Ishikawa (cell line): Measurements from ENCODE around the gene CDH13.

Experiments
- CEBPB ChIP-seq: IDR thresholded peaks from 2 replicates; pipeline ENCODE4 v1.6.1; 2012
- CREB1 ChIP-seq: IDR thresholded peaks from 2 replicates; pipeline ENCODE4 v1.6.1; 2012; ENCODE audit warnings: low read depth
- EGR1 ChIP-seq: IDR thresholded peaks from 2 replicates; pipeline ENCODE4 v1.6.1; 2012
- EP300 ChIP-seq: IDR thresholded peaks from 2 replicates; pipeline ENCODE4 v1.6.1; 2012; ENCODE audit warnings: borderline replicate concordance
- FOXM1 ChIP-seq: IDR thresholded peaks from 2 replicates; pipeline ENCODE4 v1.6.1; 2012; ENCODE audit warnings: low read depth, borderline replicate concordance
- NFIC ChIP-seq: IDR thresholded peaks from 2 replicates; pipeline ENCODE4 v1.6.1; 2012
- RAD21 ChIP-seq: IDR thresholded peaks from 2 replicates; pipeline ENCODE4 v1.6.1; 2012; ENCODE audit warnings: low read depth
- TAF1 ChIP-seq: IDR thresholded peaks from 2 replicates; pipeline ENCODE4 v1.6.1; 2012; ENCODE audit warnings: low read depth, mild to moderate bottlenecking
- TCF12 ChIP-seq: IDR thresholded peaks from 2 replicates; pipeline ENCODE4 v1.6.1; 2012; ENCODE audit warnings: low read depth
- TEAD4 ChIP-seq: IDR thresholded peaks from 2 replicates; pipeline ENCODE4 v1.6.1; 2012
- YY1 ChIP-seq: IDR thresholded peaks from 2 replicates; pipeline ENCODE4 v1.6.1; 2012; ENCODE audit warnings: low read depth
- ZBTB7A ChIP-seq: IDR thresholded peaks from 2 replicates; pipeline ENCODE4 v1.6.1; 2012; ENCODE audit warnings: low read depth
- TF ChIP-seq, protein P1 (sequence below): IDR thresholded peaks from 2 replicates; pipeline ENCODE4 v1.6.1; 2012
- TF ChIP-seq, protein P2 (sequence below): IDR thresholded peaks from 2 replicates; pipeline ENCODE4 v1.6.1; 2012
- TF ChIP-seq, protein P3 (sequence below): IDR thresholded peaks from 2 replicates; pipeline ENCODE4 v1.6.1; 2012; ENCODE audit warnings: low read depth, mild to moderate bottlenecking

The CDH13 gene

DNA sequence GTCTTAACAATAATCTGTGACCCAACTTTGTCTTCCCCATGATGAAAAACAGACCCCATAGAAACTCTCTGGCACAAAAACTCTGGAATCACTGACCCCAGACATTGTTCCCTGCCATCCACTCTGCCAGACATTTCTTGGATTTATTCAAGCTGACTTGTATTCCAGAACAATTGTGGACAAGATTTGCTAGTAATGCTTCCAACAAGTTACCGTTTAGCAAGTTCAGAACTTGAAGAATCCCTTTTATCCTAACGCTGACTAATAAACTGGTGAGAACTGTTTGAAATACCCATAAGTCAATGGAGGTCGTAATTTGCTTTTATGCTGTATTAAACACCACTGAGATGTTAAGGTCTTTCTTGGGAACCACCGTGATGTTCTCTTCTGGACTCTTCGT, 1191.5 kb downstream of the CDH13 start:
- TF ChIP-seq TCF12 (no peak), ZBTB7A (no peak), FOXM1 (no peak), CREB1 (no peak), TEAD4 (no peak), EP300 (no peak), NFIC (no peak), TAF1 (no peak), RAD21 (no peak), CEBPB (no peak), EGR1 (no peak), YY1 (no peak)
- TF ChIP-seq, protein P1, sequence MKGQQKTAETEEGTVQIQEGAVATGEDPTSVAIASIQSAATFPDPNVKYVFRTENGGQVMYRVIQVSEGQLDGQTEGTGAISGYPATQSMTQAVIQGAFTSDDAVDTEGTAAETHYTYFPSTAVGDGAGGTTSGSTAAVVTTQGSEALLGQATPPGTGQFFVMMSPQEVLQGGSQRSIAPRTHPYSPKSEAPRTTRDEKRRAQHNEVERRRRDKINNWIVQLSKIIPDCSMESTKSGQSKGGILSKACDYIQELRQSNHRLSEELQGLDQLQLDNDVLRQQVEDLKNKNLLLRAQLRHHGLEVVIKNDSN = no peak
- TF ChIP-seq, protein P2, sequence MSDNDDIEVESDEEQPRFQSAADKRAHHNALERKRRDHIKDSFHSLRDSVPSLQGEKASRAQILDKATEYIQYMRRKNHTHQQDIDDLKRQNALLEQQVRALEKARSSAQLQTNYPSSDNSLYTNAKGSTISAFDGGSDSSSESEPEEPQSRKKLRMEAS = no peak
- TF ChIP-seq, protein P3, sequence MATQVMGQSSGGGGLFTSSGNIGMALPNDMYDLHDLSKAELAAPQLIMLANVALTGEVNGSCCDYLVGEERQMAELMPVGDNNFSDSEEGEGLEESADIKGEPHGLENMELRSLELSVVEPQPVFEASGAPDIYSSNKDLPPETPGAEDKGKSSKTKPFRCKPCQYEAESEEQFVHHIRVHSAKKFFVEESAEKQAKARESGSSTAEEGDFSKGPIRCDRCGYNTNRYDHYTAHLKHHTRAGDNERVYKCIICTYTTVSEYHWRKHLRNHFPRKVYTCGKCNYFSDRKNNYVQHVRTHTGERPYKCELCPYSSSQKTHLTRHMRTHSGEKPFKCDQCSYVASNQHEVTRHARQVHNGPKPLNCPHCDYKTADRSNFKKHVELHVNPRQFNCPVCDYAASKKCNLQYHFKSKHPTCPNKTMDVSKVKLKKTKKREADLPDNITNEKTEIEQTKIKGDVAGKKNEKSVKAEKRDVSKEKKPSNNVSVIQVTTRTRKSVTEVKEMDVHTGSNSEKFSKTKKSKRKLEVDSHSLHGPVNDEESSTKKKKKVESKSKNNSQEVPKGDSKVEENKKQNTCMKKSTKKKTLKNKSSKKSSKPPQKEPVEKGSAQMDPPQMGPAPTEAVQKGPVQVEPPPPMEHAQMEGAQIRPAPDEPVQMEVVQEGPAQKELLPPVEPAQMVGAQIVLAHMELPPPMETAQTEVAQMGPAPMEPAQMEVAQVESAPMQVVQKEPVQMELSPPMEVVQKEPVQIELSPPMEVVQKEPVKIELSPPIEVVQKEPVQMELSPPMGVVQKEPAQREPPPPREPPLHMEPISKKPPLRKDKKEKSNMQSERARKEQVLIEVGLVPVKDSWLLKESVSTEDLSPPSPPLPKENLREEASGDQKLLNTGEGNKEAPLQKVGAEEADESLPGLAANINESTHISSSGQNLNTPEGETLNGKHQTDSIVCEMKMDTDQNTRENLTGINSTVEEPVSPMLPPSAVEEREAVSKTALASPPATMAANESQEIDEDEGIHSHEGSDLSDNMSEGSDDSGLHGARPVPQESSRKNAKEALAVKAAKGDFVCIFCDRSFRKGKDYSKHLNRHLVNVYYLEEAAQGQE = no peak

DNA sequence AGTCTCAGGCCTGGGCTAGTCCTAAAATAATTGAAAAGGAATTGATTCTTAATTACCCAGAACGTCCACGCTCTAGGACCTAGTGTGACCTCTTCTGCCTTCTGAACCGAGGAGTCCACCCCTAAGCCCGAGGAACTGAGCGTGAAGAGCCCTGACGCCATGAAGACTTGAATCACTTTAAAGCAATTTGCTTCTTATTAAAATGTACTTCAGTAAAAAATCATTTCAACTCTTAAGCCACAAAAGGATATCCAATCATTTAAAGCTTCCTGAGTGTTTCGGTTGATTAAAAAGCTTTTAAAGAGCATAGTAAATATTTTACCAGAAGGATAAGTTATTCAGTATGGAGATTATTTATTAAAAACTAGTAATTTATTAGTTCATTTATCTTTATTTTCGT, 1192.6 kb downstream of the CDH13 start:
- no peak for TF ChIP-seq YY1
- no peak for TF ChIP-seq CREB1
- no peak for TF ChIP-seq ZBTB7A
- TF ChIP-seq FOXM1 = no peak
- TF ChIP-seq, protein P3 = no peak
- TF ChIP-seq TCF12 = no peak
- no peak for TF ChIP-seq EGR1
- no peak for TF ChIP-seq TEAD4
- TF ChIP-seq TAF1 = no peak
- no peak for TF ChIP-seq CEBPB
- no peak for TF ChIP-seq RAD21
- TF ChIP-seq, protein P2 = no peak
- no peak for TF ChIP-seq EP300

DNA sequence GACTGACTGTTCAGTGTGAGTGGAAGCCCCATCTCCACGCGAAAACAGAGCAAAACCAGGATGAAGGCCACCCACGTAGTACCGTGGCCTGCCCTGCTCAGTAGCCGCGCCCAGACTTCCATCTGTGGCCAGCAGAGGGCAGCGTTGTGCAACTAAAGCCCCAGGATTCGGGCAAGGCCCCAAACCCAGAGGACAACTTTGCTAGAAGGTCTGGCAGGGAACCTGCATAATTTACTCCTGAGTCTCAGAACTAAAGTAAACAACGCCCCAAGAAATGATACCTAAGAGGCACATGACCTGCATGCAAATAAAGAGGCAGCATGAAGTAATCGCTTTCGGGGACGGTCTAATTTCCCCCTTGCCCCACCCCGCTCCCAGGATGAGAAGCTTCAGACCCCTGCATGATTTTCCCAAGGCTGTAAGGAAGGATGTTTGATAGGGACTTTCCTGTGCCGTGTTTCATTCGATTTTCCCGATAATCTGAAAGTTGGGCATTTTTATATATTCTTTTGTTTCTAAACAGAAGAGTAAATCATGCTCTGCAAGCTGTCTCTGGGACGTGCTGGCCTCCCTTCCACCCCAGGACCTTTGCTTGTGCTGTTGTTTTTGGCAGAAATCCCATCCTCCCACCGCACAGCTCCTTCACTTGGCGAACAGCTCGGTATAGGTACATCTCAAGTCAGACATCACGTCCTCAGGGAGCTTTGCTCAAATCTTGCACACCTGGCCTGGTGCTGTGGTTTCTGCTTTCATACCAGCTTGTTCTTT, 1199.6 kb downstream of the CDH13 start:
- TF ChIP-seq RAD21 (peak; percentile 94), NFIC (0 out of 2 replicates have a peak, but pooled peaks have one; percentile 23)
- TF ChIP-seq, protein P3 = no peak

DNA sequence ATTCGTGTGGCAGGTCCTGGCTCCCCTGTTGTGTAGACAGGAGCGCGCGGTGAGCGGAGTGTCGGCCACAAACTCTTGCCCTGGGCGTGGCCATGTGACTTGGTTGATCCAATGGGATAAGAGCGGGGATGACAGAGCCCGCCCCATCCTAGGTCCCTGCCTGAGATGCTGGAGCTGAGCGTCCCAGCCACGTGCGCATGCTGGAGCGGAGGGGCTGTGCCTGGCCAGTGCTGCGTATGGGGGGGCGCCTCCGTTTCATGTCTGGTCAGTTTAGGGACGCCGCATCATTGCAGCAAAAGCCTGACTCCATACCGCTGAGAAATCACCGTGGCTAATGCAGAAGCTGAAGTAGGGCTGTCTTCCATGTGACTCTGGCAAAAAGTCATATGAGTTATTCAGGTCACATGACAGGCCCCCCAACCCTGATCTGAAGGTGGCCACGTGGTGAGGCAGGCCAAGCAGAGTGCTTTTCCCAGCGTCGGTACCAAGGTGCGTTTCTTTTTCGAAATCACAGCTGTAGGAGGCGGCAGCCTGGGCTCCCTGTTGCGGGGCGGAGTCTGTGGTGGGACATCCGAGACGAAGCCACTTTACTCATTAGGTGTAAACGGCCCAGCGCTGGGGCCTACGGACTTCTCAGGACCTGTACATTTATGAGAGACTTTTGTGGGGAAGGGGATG, 1203.5 kb downstream of the CDH13 start:
- TF ChIP-seq, protein P1 = peak; percentile 33; the same call in 1 of the 2 replicates
- no peak for TF ChIP-seq CEBPB
